Measurements from ENCODE around the gene PNKD.

DNA sequence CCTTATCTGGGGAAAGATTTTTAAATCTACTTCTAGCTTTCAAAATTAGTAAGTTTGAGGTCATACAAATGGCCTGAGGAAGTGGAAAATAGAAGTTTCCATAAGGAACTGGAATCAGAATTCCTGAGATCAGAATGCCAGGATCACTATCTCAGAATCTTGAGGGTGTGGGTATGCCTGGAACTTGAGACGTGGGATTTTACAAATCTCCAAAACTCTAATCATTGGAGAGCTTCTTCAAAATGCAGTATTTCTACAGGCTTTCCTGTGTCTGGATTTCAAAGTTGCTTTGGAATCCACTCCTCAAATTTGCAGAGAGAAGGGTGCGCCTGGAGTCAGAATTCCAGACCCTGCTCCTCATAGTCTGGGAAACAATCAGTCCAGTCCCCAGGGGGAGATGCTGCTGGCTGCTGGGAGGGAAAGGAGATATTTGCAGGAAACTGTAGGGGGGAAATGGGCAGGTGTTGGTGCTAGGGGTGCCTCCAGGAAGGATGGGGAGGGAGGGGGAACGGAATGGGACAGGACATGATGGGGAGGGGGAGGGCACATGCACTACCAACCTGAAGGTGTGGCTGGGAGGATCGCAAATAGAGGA is 55.3 kb downstream of the PNKD start:
- TF ChIP-seq, protein P1, sequence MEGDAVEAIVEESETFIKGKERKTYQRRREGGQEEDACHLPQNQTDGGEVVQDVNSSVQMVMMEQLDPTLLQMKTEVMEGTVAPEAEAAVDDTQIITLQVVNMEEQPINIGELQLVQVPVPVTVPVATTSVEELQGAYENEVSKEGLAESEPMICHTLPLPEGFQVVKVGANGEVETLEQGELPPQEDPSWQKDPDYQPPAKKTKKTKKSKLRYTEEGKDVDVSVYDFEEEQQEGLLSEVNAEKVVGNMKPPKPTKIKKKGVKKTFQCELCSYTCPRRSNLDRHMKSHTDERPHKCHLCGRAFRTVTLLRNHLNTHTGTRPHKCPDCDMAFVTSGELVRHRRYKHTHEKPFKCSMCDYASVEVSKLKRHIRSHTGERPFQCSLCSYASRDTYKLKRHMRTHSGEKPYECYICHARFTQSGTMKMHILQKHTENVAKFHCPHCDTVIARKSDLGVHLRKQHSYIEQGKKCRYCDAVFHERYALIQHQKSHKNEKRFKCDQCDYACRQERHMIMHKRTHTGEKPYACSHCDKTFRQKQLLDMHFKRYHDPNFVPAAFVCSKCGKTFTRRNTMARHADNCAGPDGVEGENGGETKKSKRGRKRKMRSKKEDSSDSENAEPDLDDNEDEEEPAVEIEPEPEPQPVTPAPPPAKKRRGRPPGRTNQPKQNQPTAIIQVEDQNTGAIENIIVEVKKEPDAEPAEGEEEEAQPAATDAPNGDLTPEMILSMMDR (IDR thresholded peaks at IDR 0.05; ENCODE audit: low read depth, low read length): no peak
- TF ChIP-seq EZH2phosphoT487 (IDR thresholded peaks at IDR 0.05; ENCODE audit: low read depth): no peak
